Measurements from ENCODE around the gene LINGO3. TPM values are rescaled to one million over a fixed set of nuclear protein-coding genes. Genes with fewer than 3 reads are reported as not detected.

The LINGO3 gene
- total RNA-seq, 1 experiment from 2014 or later, result 0.08 TPM

DNA sequence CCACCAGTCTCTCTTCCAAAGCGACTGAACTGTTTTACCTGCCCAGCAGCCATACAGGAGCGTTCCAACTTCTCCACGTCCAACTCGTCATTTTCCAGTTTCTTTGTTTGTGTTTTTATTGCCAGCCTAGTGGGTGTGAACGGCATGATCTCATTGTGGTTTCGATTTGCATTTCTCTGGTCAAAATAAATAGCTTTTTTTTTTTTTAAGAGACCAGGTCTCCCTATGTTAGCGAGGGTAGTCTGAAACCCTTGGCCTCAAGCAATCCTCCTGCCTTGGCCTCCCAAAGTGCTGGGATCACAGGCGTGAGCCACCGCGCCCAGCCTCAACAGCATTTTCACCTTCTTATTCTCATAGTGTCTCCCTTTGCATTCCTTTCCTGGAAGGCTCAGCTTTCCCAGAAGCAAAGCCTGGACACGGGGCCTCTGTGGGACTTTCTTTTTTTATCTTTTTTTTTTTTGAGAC is 47.6 kb downstream of the LINGO3 start:
- no peak for DNase-seq (ENCODE audit: low read depth, low spot score)
- in situ Hi-C loops (cut with HindIII; ENCODE audit: low pct_unique_long_range_greater_than_20kb, low sequenced_read_pairs), result no loop called here

- in situ Hi-C loops (cut with HindIII; ENCODE audit: low pct_unique_long_range_greater_than_20kb, low sequenced_read_pairs), result no loop called here
- no peak for DNase-seq (ENCODE audit: low read depth, low spot score)
Measured at GRCh38 chr19:2259336-2259735, 48.6 kb downstream of the LINGO3 start.

Other genes starting within 250 kb of the LINGO3 start
- gene MOB3A, start 211.8 kb downstream of the LINGO3 start, total RNA-seq (2014; rRNA removed; shearing (Covaris generic)), result 5.0 and 5.1 TPM in 2 replicates
- 0.40 TPM in 1 of 2 replicates, not detected in the other for gene IZUMO4, start 211.2 kb downstream of the LINGO3 start, total RNA-seq (2014; rRNA removed; shearing (Covaris generic))
- 114 and 131 TPM in 2 replicates for gene AP3D1, start 156.6 kb downstream of the LINGO3 start, total RNA-seq (2014; rRNA removed; shearing (Covaris generic))
- gene DOT1L, start 144.2 kb downstream of the LINGO3 start, total RNA-seq (2014; rRNA removed; shearing (Covaris generic)), result 2.1 and 3.8 TPM in 2 replicates
- gene PLEKHJ1, start 71.8 kb downstream of the LINGO3 start, total RNA-seq (2014; rRNA removed; shearing (Covaris generic)), result 44.5 and 45.8 TPM in 2 replicates
- gene SF3A2, start 71.3 kb downstream of the LINGO3 start, total RNA-seq (2014; rRNA removed; shearing (Covaris generic)), result 14.6 and 15.6 TPM in 2 replicates
- 1.5 and 1.6 TPM in 2 replicates for gene AMH, start 58.8 kb downstream of the LINGO3 start, total RNA-seq (2014; rRNA removed; shearing (Covaris generic))
- gene JSRP1, start 51.7 kb downstream of the LINGO3 start, total RNA-seq (2014; rRNA removed; shearing (Covaris generic)), result 0.19 and 0.29 TPM in 2 replicates
- not detected in 2 replicates for gene PEAK3, start 26.0 kb downstream of the LINGO3 start, total RNA-seq (2014; rRNA removed; shearing (Covaris generic))
- gene LSM7, start 20.4 kb upstream of the LINGO3 start, total RNA-seq (2014; rRNA removed; shearing (Covaris generic)), result 121 and 128 TPM in 2 replicates
- 8.2 and 8.8 TPM in 2 replicates for gene SPPL2B, start 20.5 kb upstream of the LINGO3 start, total RNA-seq (2014; rRNA removed; shearing (Covaris generic))
- not detected in 2 replicates for gene TMPRSS9, start 52.1 kb upstream of the LINGO3 start, total RNA-seq (2014; rRNA removed; shearing (Covaris generic))
- gene TIMM13, start 119.4 kb upstream of the LINGO3 start, total RNA-seq (2014; rRNA removed; shearing (Covaris generic)), result 48.9 and 52.3 TPM in 2 replicates
- 52.1 and 52.6 TPM in 2 replicates for gene LMNB2, start 148.8 kb upstream of the LINGO3 start, total RNA-seq (2014; rRNA removed; shearing (Covaris generic))
- 4.0 TPM in 2 replicates for gene GADD45B, start 168.0 kb upstream of the LINGO3 start, total RNA-seq (2014; rRNA removed; shearing (Covaris generic))

Measured in SK-MEL-5 (cell line).